OCI-LY1 (cell line): ENCODE data around the gene DNTTIP2.

Experiments used
- H2AFZ ChIP-seq: fragments of 200-600 bp; sonication (generic), shearing (Covaris generic); 2 replicates; pipeline ENCODE4 v1.6.0; 2014; ENCODE audit warnings: antibody characterized with exemption, mild to moderate bottlenecking, low read length
- H3F3A ChIP-seq: fragments of 200-600 bp; sonication (generic), shearing (Covaris generic); 2 replicates; pipeline ENCODE4 v1.6.0; 2014; ENCODE audit warnings: mild to moderate bottlenecking, antibody characterized with exemption, low read length, moderate library complexity; ENCODE audit not compliant: insufficient read depth
- H3K27ac ChIP-seq: fragments of 200-600 bp; sonication (generic); 2 replicates; pipeline ENCODE4 v1.5.1; 2014; ENCODE audit warnings: low read length, mixed run types, mild to moderate bottlenecking, low read depth; ENCODE audit not compliant: poor library complexity, severe bottlenecking
- H3K27me3 ChIP-seq: fragments of 200-600 bp; sonication (generic); 2 replicates; pipeline ENCODE4 v1.6.0; 2014; ENCODE audit warnings: antibody characterized with exemption, mild to moderate bottlenecking, low read length, moderate library complexity; ENCODE audit not compliant: insufficient read depth
- H3K36me3 ChIP-seq: fragments of 200-600 bp; sonication (generic); 2 replicates; pipeline ENCODE4 v1.6.1; 2014; ENCODE audit warnings: mild to moderate bottlenecking, antibody characterized with exemption, low read length, moderate library complexity, mixed read lengths; ENCODE audit not compliant: insufficient read depth
- H3K4me1 ChIP-seq: fragments of 200-600 bp; sonication (generic); 2 replicates; pipeline ENCODE4 v1.5.1; 2014; ENCODE audit warnings: mild to moderate bottlenecking, low read length, moderate library complexity; ENCODE audit not compliant: insufficient read depth, severe bottlenecking
- H3K4me2 ChIP-seq: fragments of 200-600 bp; sonication (generic), shearing (Covaris generic); 2 replicates; pipeline ENCODE4 v1.6.1; 2014; ENCODE audit warnings: low read length
- H3K4me3 ChIP-seq: fragments of 200-600 bp; sonication (generic); 2 replicates; pipeline ENCODE4 v1.5.1; 2014; ENCODE audit warnings: low read length, low read depth, mild to moderate bottlenecking, mixed read lengths; ENCODE audit not compliant: poor library complexity, severe bottlenecking
- H3K79me2 ChIP-seq: fragments of 200-600 bp; shearing (Covaris generic); 2 replicates; pipeline ENCODE4 v1.6.1; 2016; ENCODE audit warnings: mixed run types, low read length, mixed read lengths; ENCODE audit not compliant: insufficient read depth
- H3K9ac ChIP-seq: fragments of 200-600 bp; sonication (generic), shearing (Covaris generic); 2 replicates; pipeline ENCODE4 v1.6.1; 2014; ENCODE audit warnings: mild to moderate bottlenecking, low read length, mixed read lengths
- H3K9me2 ChIP-seq: fragments of 200-600 bp; sonication (generic), shearing (Covaris generic); 2 replicates; pipeline ENCODE4 v1.6.1; 2014; ENCODE audit warnings: low read depth, mild to moderate bottlenecking, low read length, mixed read lengths
- H3K9me3 ChIP-seq: fragments of 200-600 bp; shearing (Covaris generic); 2 replicates; pipeline ENCODE4 v1.6.1; 2014; ENCODE audit warnings: low read length, mixed read lengths
- H4K20me1 ChIP-seq: fragments of 200-600 bp; sonication (generic), shearing (Covaris generic); 2 replicates; pipeline ENCODE4 v1.6.0; 2016; ENCODE audit warnings: mild to moderate bottlenecking, low read length; ENCODE audit not compliant: insufficient read depth
- CTCF ChIP-seq: fragments of 200-600 bp; sonication (generic), shearing (Covaris generic); IDR thresholded peaks from 2 replicates; pipeline ENCODE4 v1.5.1; 2017; ENCODE audit warnings: mild to moderate bottlenecking, antibody characterized with exemption, low read length, moderate library complexity, mixed read lengths
- EZH2 ChIP-seq: fragments of 200-600 bp; sonication (generic), shearing (Covaris generic); IDR thresholded peaks from 2 replicates; pipeline ENCODE4 v1.8.0; 2017; ENCODE audit warnings: borderline replicate concordance, mixed run types, mild to moderate bottlenecking, antibody characterized with exemption, low read length, moderate library complexity, mixed read lengths

The DNTTIP2 gene

GRCh38 chr1:93822730-93823425 is 56.1 kb downstream of the DNTTIP2 start:
- no peaks in the 10 kb centered on the region for H3K27me3 ChIP-seq
- H2AFZ ChIP-seq = no peak overlapping the region
- no peaks in the 10 kb centered on the region for H3K36me3 ChIP-seq
- H3K27ac ChIP-seq = no peak overlapping the region
- H3K9me2 ChIP-seq = no peaks in the 10 kb centered on the region
- H3K9ac ChIP-seq = no peak overlapping the region
- no peaks in the 10 kb centered on the region for H3K9me3 ChIP-seq
- H3K79me2 ChIP-seq = no peaks in the 10 kb centered on the region
- H3K4me1 ChIP-seq = no peaks in the 10 kb centered on the region
- no peaks in the 10 kb centered on the region for H4K20me1 ChIP-seq
- no peaks in the 10 kb centered on the region for H3F3A ChIP-seq
- no peak overlapping the region for H3K4me3 ChIP-seq
- H3K4me2 ChIP-seq = no peak overlapping the region
- TF ChIP-seq CTCF = no peak
- TF ChIP-seq EZH2 = no peak

- no peak overlapping the region for H2AFZ ChIP-seq
- H3K9ac ChIP-seq = no peak overlapping the region
- H3K9me3 ChIP-seq = no peaks in the 10 kb centered on the region
- no peaks in the 10 kb centered on the region for H3K9me2 ChIP-seq
- H3K27me3 ChIP-seq = no peaks in the 10 kb centered on the region
- H3K79me2 ChIP-seq = no peaks in the 10 kb centered on the region
- no peaks in the 10 kb centered on the region for H3F3A ChIP-seq
- TF ChIP-seq CTCF = no peak
- TF ChIP-seq EZH2 = no peak
- H4K20me1 ChIP-seq = no peaks in the 10 kb centered on the region
- no peak overlapping the region for H3K27ac ChIP-seq
- H3K4me3 ChIP-seq = no peak overlapping the region
- no peaks in the 10 kb centered on the region for H3K36me3 ChIP-seq
- no peaks in the 10 kb centered on the region for H3K4me1 ChIP-seq
- no peak overlapping the region for H3K4me2 ChIP-seq
Observed at GRCh38 chr1:93821423-93822144, 57.4 kb downstream of the DNTTIP2 start.

GRCh38 chr1:93820554-93821422 is 58.2 kb downstream of the DNTTIP2 start:
- Histone ChIP-seq H3K79me2 (no peaks in the 10 kb centered on the region), H3F3A (no peaks in the 10 kb centered on the region), H3K4me2 (no peak overlapping the region), H3K9me3 (no peaks in the 10 kb centered on the region), H3K27me3 (no peaks in the 10 kb centered on the region), H2AFZ (no peak overlapping the region), H3K9ac (no peak overlapping the region), H3K27ac (no peak overlapping the region), H3K9me2 (no peaks in the 10 kb centered on the region), H3K36me3 (no peaks in the 10 kb centered on the region), H3K4me1 (no peaks in the 10 kb centered on the region), H4K20me1 (no peaks in the 10 kb centered on the region), H3K4me3 (no peak overlapping the region)
- no peak for TF ChIP-seq EZH2
- TF ChIP-seq CTCF = no peak
